Myocyte (in vitro differentiated cells): Measurements from ENCODE around the gene FAM3A. TPM values are rescaled to one million over a fixed set of nuclear protein-coding genes. Genes with fewer than 3 reads are reported as not detected.

ENCODE experiments used
- DNase-seq: peaks from one replicate; pipeline ENCODE4 v3.0.0-alpha.2; 2012; ENCODE audit warnings: low read depth
- total RNA-seq: library from RNA; depleted of rRNA; stranded (reverse); fragments of >200 nt; gene quantifications from 2 replicates; pipeline ENCODE4 v1.2.3, GENCODE V29; 2014

FAM3A gene
- total RNA-seq, 1 donor from 2014 or later: 57.1 TPM

DNA sequence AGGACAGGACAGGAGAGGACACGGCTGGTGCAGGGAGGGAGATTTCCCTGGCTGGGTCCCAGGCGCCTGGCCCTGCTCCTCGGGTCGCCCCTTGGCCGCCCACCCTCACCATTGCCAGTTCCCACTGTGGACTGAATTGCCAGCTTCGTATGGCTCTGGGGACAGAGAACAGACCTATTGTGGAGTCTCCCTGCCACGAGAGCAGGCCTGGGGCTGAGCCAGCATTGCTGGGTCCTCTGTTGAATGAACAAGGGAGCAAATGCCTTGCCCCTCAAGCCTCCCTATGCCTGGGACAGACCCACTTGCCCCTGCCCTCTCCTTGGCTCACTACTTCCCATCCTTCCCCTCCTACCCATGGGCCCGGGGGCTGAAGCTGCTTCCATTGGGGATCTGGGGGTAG lies 53.6 kb downstream of the FAM3A start:
- no peak for DNase-seq

GRCh38 chrX:154460326-154460725 lies 55.7 kb downstream of the FAM3A start:
- no peak for DNase-seq

- DNase-seq: no peak
Measured at GRCh38 chrX:154459832-154460231, 56.2 kb downstream of the FAM3A start.

- peak; percentile 49 for DNase-seq
Measured at GRCh38 chrX:154458954-154459778, 56.9 kb downstream of the FAM3A start.

- peak; percentile 31 for DNase-seq
Measured at GRCh38 chrX:154458116-154458953, 57.7 kb downstream of the FAM3A start, which contains the start of gene PLXNA3. TSS of gene PLXNA3 (plus strand) at chrX:154458281. CDS start at chrX:154460184, 1,903 bp downstream.

GRCh38 chrX:154457491-154458115 lies 58.4 kb downstream of the FAM3A start:
- DNase-seq: peak; percentile 18

Other genes starting within 250 kb of the FAM3A start
- gene TEX28, start 221.1 kb downstream of the FAM3A start, total RNA-seq: not detected in 2 replicates
- gene TKTL1, start 220.4 kb downstream of the FAM3A start, total RNA-seq: 0.26 TPM in 1 of 2 replicates, not detected in the other
- 410 and 518 TPM in 2 replicates for gene FLNA, start 141.6 kb downstream of the FAM3A start, total RNA-seq
- gene EMD, start 136.9 kb downstream of the FAM3A start, total RNA-seq: 43.2 and 53.2 TPM in 2 replicates
- gene RPL10, start 117.9 kb downstream of the FAM3A start, total RNA-seq: 2,503 and 3,937 TPM in 2 replicates
- 214 and 235 TPM in 2 replicates for gene DNASE1L1, start 107.0 kb downstream of the FAM3A start, total RNA-seq
- gene TAFAZZIN, start 104.7 kb downstream of the FAM3A start, total RNA-seq: 36.1 and 41.3 TPM in 2 replicates
- 100 and 106 TPM in 2 replicates for gene ATP6AP1, start 87.6 kb downstream of the FAM3A start, total RNA-seq
- 125 TPM in 2 replicates for gene GDI1, start 79.1 kb downstream of the FAM3A start, total RNA-seq
- gene FAM50A, start 72.1 kb downstream of the FAM3A start, total RNA-seq: 74.9 and 85.0 TPM in 2 replicates
- gene PLXNA3, start 58.0 kb downstream of the FAM3A start, total RNA-seq: 11.3 and 11.7 TPM in 2 replicates
- gene LAGE3, start 37.0 kb downstream of the FAM3A start, total RNA-seq: 72.2 and 87.8 TPM in 2 replicates
- 39.6 and 65.2 TPM in 2 replicates for gene UBL4A, start 29.6 kb downstream of the FAM3A start, total RNA-seq
- 28.5 and 37.0 TPM in 2 replicates for gene SLC10A3, start 25.6 kb downstream of the FAM3A start, total RNA-seq
- gene G6PD, start 30.6 kb upstream of the FAM3A start, total RNA-seq: 20.5 and 24.0 TPM in 2 replicates
- gene IKBKG, start 31.4 kb upstream of the FAM3A start, total RNA-seq: 13.3 and 14.0 TPM in 2 replicates
- gene CTAG1A, start 68.9 kb upstream of the FAM3A start, total RNA-seq: not detected in 2 replicates
- gene CTAG1B, start 103.0 kb upstream of the FAM3A start, total RNA-seq: not detected in 2 replicates
- gene CTAG2, start 137.3 kb upstream of the FAM3A start, total RNA-seq: not detected in 2 replicates
- gene GAB3, start 234.8 kb upstream of the FAM3A start, total RNA-seq: 7.3 TPM in 2 replicates
- gene DKC1, start 246.6 kb upstream of the FAM3A start, total RNA-seq: 33.6 and 40.7 TPM in 2 replicates